Mesothelial cell of epicardium (in vitro differentiated cells): ENCODE data around the gene DIAPH3. TPM values are rescaled to one million over a fixed set of nuclear protein-coding genes. Genes with fewer than 3 reads are reported as not detected.

Source experiments
- DNase-seq, 2 experiments: peaks; one replicate each; pipeline ENCODE4 v3.0.0; 2021; ENCODE audit warnings: low spot score in 2 of 2; ENCODE audit not compliant: unreplicated experiment in 2 of 2
- H3K27ac Mint-ChIP-seq: 2 replicates; pipeline ENCODE4 v1.8.0; 2021; ENCODE audit warnings: mixed read lengths
- H3K27me3 Mint-ChIP-seq: 2 replicates; pipeline ENCODE4 v1.8.0; 2021; ENCODE audit warnings: low read depth, mixed read lengths
- H3K36me3 Mint-ChIP-seq: 2 replicates; pipeline ENCODE4 v1.8.0; 2021; ENCODE audit warnings: mixed read lengths
- H3K4me1 Mint-ChIP-seq: 2 replicates; pipeline ENCODE4 v1.8.0; 2021; ENCODE audit warnings: mixed read lengths
- H3K4me3 Mint-ChIP-seq: 2 replicates; pipeline ENCODE4 v1.8.0; 2021; ENCODE audit warnings: mild to moderate bottlenecking, moderate library complexity, mixed read lengths
- H3K9me3 Mint-ChIP-seq: 2 replicates; pipeline ENCODE4 v1.8.0; 2021; ENCODE audit warnings: mixed read lengths
- CTCF ChIP-seq: fragments of 200-600 bp; sonication (generic); IDR thresholded peaks from one replicate; pipeline ENCODE4 v1.5.0; 2021; ENCODE audit warnings: antibody characterized with exemption; ENCODE audit not compliant: unreplicated experiment
- total RNA-seq: library from RNA; stranded (reverse); gene quantifications from 3 replicates; pipeline ENCODE4 v1.2.1, GENCODE V29; 2021

DIAPH3 gene
- total RNA-seq, 1 donor from 2014 or later = 16.8 TPM

GRCh38 chr13:59750860-59751259 lies 412.9 kb downstream of the DIAPH3 start:
- Mint-ChIP-seq H3K36me3 (no peaks in the 10 kb centered on the region), H3K4me1 (peaks cover 43% of the 10 kb centered on the region), H3K9me3 (no peaks in the 10 kb centered on the region), H3K27me3 (no peaks in the 10 kb centered on the region), H3K27ac (peak overlapping the region; percentile 91), H3K4me3 (peak overlapping the region; percentile 62)
- TF ChIP-seq CTCF = no peak
- peak; percentile 34 to 50 for DNase-seq

GRCh38 chr13:59748046-59748445 lies 415.7 kb downstream of the DIAPH3 start:
- H3K4me3 Mint-ChIP-seq = no peak overlapping the region
- no peak for DNase-seq
- TF ChIP-seq CTCF = no peak
- no peaks in the 10 kb centered on the region for H3K27me3 Mint-ChIP-seq
- no peaks in the 10 kb centered on the region for H3K9me3 Mint-ChIP-seq
- H3K27ac Mint-ChIP-seq = peak overlapping the region; percentile 41
- H3K36me3 Mint-ChIP-seq = no peaks in the 10 kb centered on the region
- peaks cover 44% of the 10 kb centered on the region for H3K4me1 Mint-ChIP-seq

GRCh38 chr13:59747529-59747928 lies 416.2 kb downstream of the DIAPH3 start:
- Mint-ChIP-seq H3K27me3 (no peaks in the 10 kb centered on the region), H3K9me3 (no peaks in the 10 kb centered on the region), H3K4me3 (no peak overlapping the region), H3K36me3 (no peaks in the 10 kb centered on the region), H3K27ac (peak overlapping the region; percentile 41), H3K4me1 (peaks cover 46% of the 10 kb centered on the region)
- DNase-seq = no peak
- TF ChIP-seq CTCF = no peak

- Mint-ChIP-seq H3K4me3 (no peak overlapping the region), H3K27ac (no peak overlapping the region), H3K9me3 (no peaks in the 10 kb centered on the region), H3K36me3 (peaks cover under 1% of the 10 kb centered on the region), H3K4me1 (peaks cover 40% of the 10 kb centered on the region), H3K27me3 (no peaks in the 10 kb centered on the region)
- TF ChIP-seq CTCF = no peak
- no peak for DNase-seq
These were observed 417.3 kb downstream of the DIAPH3 start for GRCh38 chr13:59746291-59746962.

- no peak for TF ChIP-seq CTCF
- H3K27ac Mint-ChIP-seq = peak overlapping the region; percentile 73
- peaks cover 8% of the 10 kb centered on the region for H3K36me3 Mint-ChIP-seq
- peaks cover 9% of the 10 kb centered on the region for H3K9me3 Mint-ChIP-seq
- H3K4me3 Mint-ChIP-seq = no peak overlapping the region
- no peaks in the 10 kb centered on the region for H3K27me3 Mint-ChIP-seq
- peaks cover 30% of the 10 kb centered on the region for H3K4me1 Mint-ChIP-seq
- no peak for DNase-seq
These were observed 418.3 kb downstream of the DIAPH3 start for GRCh38 chr13:59745392-59745788.
